GM12891 (cell line): ENCODE results near the gene RBM28.

Experiments used
- PAX5 ChIP-seq: IDR thresholded peaks from 2 replicates; pipeline ENCODE4 v1.6.1; 2011; ENCODE audit warnings: low read length, moderate library complexity, mild to moderate bottlenecking; ENCODE audit not compliant: insufficient read depth, severe bottlenecking
- POLR2A ChIP-seq: IDR thresholded peaks from 2 replicates; pipeline ENCODE4 v1.6.1; 2011; ENCODE audit warnings: low read depth, low read length, control low read depth
- POLR2AphosphoS5 ChIP-seq: IDR thresholded peaks from 2 replicates; pipeline ENCODE4 v1.6.1; 2011; ENCODE audit warnings: low read depth, low read length, control low read depth
- SPI1 ChIP-seq: IDR thresholded peaks from 2 replicates; pipeline ENCODE4 v1.6.1; 2011; ENCODE audit warnings: low read depth, low read length, control low read depth

- TF ChIP-seq POLR2AphosphoS5 (no peak), POLR2A (no peak), PAX5 (no peak), SPI1 (no peak)
Observed at GRCh38 chr7:128318691-128319090, 25.0 kb downstream of the RBM28 start.
